Sigmoid colon (tissue), 4 donors: ENCODE results near the gene RIPOR1.

Source experiments
- CTCF ChIP-seq, 4 experiments: fragments of 450-650 bp in 3 of 4; fragments of 200-600 bp in 1 of 4; IDR thresholded peaks; one replicate each; pipeline ENCODE4 v1.5.1; 2016 to 2019; ENCODE audit warnings: antibody characterized with exemption in 4 of 4, mild to moderate bottlenecking in 3 of 4, moderate library complexity in 2 of 4
- EP300 ChIP-seq, 4 donors: sonication (generic); formaldehyde crosslinking; IDR thresholded peaks; one replicate each; pipeline ENCODE4 v1.6.1; 2017; ENCODE audit warnings: antibody characterized with exemption in 4 of 4
- POLR2A ChIP-seq, 2 donors: fragments of 450-650 bp; IDR thresholded peaks; one replicate each; pipeline ENCODE4 v1.6.1; 2016; ENCODE audit warnings: antibody characterized with exemption in 2 of 2, mild to moderate bottlenecking in 2 of 2, moderate library complexity in 2 of 2

DNA sequence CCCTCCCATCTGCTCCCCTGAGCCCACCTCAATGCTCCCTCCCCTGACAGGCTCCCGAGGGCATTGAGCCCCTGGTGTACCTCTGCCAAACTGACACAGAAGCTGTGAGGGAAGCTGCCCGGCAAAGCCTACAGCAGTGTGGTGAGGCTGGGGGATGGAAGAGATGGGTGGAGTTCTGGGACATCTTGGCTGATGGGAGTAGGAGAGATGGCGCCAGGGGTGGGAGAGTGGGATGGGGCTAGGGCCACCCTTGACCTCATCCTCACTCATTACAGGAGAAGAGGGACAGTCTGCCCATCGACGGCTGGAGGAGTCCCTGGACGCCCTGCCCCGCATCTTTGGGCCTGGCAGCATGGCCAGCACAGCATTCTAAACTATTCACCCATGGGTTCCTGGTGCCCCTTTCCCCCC, 17.5 kb downstream of the RIPOR1 start:
- no peak for TF ChIP-seq CTCF (IDR thresholded peaks at IDR 0.05)
- no peak for TF ChIP-seq POLR2A (IDR thresholded peaks at IDR 0.05)
- no peak for TF ChIP-seq EP300 (IDR thresholded peaks at IDR 0.05)
